SHP77 treated with DMSO at 0.1 percent for 48 hours (cell line): Measurements from ENCODE around the gene WDFY1.
A peak's percentile ranks its signal among the peaks of the same experiment; 100 is the strongest.
"Not testable (repeated sequence)": the region's sequence is repeated elsewhere in the genome, so short reads cannot be mapped to it uniquely, and the experiment has no call there.

Experiments
- DNase-seq: peaks from one replicate; lab custom pipeline; 2025; lab: John Stamatoyannopoulos, UW

The WDFY1 gene

GRCh38 chr2:223957092-223957851, 12.1 kb upstream of the WDFY1 start, which contains the start of gene MRPL44:
Gene MRPL44, plus strand, starts transcription at chr2:223957463. Its CDS starts 10 bp downstream, at chr2:223957473.
- peak; percentile 78 for DNase-seq

DNA sequence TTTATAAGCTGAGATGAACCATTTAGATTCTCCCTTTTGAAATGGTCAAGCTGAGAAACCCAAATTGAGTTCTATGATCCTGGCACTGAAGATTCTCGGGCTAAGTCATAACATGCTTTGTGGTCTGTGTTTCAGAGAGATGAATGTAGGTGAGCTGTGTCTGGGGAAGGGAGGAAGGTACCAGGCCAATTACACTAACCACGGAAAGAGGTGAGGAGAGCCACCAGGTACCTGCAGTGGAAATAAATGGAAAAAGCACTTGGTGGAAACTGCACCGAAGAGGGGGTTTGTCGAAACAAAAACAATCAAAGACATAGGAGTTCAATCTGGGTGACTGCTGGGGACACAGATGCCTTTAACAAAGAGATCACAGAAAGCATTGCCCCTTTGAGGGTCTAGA, 11.2 kb upstream of the WDFY1 start:
- no peak for DNase-seq

DNA sequence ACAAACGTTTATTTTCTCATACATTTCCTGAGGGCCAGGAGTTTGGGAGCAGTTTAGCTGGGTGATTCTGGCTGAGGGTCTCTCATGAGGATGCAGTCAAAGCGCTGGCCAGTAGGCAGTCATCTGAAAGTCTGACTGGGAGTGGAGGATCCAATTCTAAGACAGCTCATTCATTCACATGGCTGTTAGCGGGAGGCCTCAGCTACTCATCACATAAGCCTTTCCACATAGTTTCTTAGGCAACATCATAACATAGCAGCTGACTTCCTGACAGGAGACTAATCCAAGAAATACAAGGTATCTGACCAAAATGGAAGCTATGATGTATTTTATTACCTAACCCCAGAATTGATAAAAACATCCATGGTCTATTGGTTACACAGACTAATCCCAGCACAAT, 9.3 kb upstream of the WDFY1 start:
- DNase-seq: no peak

DNA sequence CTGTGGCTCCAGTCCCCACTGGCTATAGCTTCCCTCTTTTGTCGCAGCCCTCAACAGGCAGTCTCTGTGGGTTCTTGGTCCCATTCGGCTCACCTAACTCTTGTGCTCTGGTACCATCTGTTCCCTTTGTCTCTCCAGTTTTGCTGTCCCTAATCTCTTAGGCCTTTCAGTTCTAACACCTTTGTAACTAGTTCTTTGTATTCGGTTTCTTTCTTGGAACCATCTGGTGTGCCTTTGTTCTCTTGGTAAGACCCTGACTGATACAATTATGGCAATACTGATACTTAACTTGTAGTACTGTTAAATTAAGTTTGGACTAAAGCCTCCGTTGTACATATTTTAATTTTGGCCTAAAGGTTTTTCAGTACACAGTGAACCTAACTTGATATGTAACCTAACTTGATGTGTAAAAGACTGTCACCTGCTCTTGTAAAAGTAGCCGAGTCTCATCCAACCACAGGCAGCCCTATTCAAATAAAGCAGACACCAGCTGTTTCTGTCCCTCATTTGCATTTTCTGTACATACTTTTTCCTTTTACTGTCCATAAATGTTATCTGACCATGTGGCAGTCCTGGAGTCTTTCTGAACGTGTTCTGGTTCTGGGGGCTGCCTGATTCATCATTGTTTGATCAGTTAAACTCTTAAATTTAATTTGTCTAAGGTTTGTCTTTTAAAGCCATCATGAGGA, 7.3 kb upstream of the WDFY1 start:
- peak; percentile 51 for DNase-seq

GRCh38 chr2:223950448-223951347, 5.6 kb upstream of the WDFY1 start:
- no peak for DNase-seq

- DNase-seq: no peak
Measured at GRCh38 chr2:223949241-223949840, 4.2 kb upstream of the WDFY1 start.

GRCh38 chr2:223947711-223948205, 2.6 kb upstream of the WDFY1 start:
- DNase-seq: no peak

- DNase-seq: no peak
Measured at GRCh38 chr2:223945755-223946154, 620 bp upstream of the WDFY1 start.

- DNase-seq: no peak
Measured at GRCh38 chr2:223944166-223944702, 901 bp downstream of the WDFY1 start.

DNA sequence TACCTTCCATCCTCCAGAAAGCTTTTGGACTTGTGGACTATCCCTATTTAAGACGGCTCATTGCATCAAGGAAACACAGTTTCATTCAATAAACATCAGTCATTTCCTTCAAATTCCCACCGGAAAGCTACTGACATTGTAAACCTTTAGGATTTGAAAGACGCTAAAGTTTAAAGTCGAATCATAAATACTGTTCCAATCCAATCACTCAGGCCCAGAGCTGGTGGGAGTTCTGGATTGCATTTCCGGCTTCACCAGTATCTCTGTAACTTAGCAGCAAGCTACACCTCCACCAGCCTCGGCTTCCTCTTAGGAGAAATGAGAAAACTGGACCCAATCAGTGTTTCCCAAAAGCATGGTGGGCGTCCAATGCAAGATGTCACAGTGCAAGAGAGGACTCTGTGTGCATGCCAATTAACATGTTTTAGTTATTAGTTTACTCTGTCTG, 1.6 kb downstream of the WDFY1 start:
- DNase-seq: no peak

DNA sequence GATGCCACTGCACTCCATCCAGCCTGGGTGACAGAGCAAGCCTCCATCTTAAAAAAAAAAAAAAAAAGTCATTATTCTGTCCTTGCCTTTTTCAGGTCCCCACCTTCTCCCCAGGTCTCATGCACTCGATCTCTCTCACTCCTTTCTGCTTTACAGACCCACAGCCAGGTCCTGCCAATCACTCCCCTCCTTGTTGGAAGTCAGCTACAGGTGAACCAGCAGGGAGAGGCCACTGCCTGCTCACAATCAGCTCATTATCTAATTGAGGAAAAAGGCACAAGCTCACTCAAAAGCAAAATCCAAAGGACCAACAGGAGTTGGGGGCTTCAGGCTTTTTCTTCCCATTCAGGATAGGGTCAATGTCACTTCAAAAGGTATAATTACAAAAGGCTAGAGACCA, 2.0 kb downstream of the WDFY1 start:
- no peak for DNase-seq

DNA sequence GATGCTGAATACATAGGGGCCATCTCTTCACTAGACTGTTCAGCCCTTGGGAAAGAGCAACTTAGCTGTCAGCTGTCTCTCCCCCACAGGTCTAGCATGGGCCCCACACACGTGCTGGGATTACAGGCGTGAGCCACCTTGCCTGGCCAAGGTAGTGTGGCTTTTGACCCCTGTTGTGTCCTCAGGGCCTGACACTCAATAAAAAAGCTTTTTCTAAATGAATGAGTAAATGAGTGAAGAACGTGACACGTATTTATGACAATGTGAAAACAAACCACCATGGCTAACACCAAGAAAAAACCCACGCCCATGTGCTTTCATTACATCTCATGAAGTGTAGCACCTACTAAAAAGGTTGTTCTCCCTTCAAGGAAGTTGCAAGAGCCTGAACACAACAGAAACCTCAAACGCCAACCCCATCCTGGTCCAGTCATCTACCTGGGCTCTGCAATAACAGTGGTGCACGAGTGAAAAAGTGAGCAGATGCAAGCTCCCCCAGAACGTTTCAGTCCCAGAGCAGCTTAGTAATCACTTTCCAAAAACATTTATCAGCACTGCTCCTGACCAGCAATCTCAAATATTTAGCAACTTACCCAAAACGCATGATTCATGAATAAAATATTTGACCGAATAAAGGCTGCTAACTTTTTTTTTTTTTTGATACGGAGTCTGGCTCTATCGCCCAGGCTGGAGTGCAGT, 3.4 kb downstream of the WDFY1 start:
- no peak for DNase-seq

DNA sequence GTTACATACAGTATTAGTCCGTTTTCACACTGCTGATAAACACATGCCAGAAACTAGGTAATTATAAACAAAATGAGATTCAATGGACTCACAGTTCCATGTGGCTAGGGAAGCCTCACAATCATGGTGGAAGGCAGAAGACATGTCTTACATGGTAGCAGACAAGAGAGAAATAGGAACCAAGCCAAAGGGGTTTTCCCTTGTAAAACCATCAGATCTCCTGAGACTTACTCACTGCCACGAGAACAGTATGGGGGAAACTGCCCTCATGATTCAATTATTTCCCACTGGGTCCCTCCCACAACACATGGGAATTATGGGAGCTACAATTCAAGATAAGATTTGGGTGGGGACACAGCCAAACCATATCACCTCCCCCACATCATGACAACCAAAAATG, 5.7 kb downstream of the WDFY1 start:
- DNase-seq: not testable (repeated sequence)

DNA sequence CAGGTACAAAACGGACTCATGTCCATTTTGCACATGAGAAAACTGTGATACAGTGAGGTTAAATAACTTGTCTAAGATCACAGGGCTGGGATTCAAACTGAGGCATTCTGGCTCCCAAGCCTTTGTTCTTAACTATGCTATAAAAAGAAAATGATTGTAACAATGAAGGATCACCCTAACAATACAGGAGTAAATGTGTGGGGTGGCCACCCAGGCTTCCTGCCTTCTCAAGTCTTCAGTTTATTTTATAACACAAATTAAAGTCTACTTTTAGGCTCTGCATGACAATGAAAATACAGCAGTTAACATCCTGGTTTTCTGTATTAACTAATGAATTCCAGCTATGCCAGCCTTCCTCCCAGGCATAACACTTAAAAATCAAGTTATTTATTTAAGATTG, 7.6 kb downstream of the WDFY1 start:
- no peak for DNase-seq

- DNase-seq: no peak
Measured at GRCh38 chr2:223936862-223937326, 8.2 kb downstream of the WDFY1 start.

GRCh38 chr2:223935459-223936125, 9.5 kb downstream of the WDFY1 start:
- no peak for DNase-seq

GRCh38 chr2:223934870-223935269, 10.3 kb downstream of the WDFY1 start:
- DNase-seq: no peak

GRCh38 chr2:223932816-223933800, 12.0 kb downstream of the WDFY1 start:
- no peak for DNase-seq
